Breast epithelium (tissue), 4 donors: ENCODE results near the gene PARK7. TPM values are rescaled to one million over a fixed set of nuclear protein-coding genes. Genes with fewer than 3 reads are reported as not detected.

Experiments used
- DNase-seq, 2 donors: peaks; one replicate each; pipeline ENCODE4 v3.0.0-alpha.2; 2019; ENCODE audit warnings: low spot score in 2 of 2
- H3K27ac ChIP-seq, 2 donors: fragments of 200-600 bp; sonication (generic) in 1 of 2; one replicate each; pipeline ENCODE4 v1.5.1; 2016 to 2019; ENCODE audit warnings: mild to moderate bottlenecking in 1 of 2
- H3K27me3 ChIP-seq, 2 donors: fragments of 200-600 bp; sonication (generic) in 1 of 2; one replicate each; pipeline versions ENCODE4 v1.5.1 to v1.6.0; 2017 to 2019; ENCODE audit warnings: control low read depth in 1 of 2, mild to moderate bottlenecking in 1 of 2
- H3K36me3 ChIP-seq: fragments of 200-600 bp; one replicate; pipeline ENCODE4 v1.5.1; 2019
- H3K4me1 ChIP-seq, 2 donors: fragments of 200-600 bp; sonication (generic); one replicate each; pipeline ENCODE4 v1.5.1; 2016 to 2019; ENCODE audit warnings: control low read depth in 1 of 2
- H3K4me3 ChIP-seq, 3 donors: fragments of 200-600 bp; sonication (generic); 1 replicate in 2 of 3; 2 replicates in 1 of 3; pipeline ENCODE4 v1.5.1; 2016 to 2019; ENCODE audit warnings: mild to moderate bottlenecking in 3 of 3, moderate library complexity in 2 of 3
- H3K9me3 ChIP-seq, 2 donors: fragments of 200-600 bp; sonication (generic) in 1 of 2; one replicate each; pipeline ENCODE4 v1.5.1; 2016 to 2019; ENCODE audit warnings: control low read depth in 1 of 2
- POLR2A ChIP-seq: fragments of 450-650 bp; IDR thresholded peaks from one replicate; pipeline ENCODE4 v1.6.1; 2016; ENCODE audit warnings: antibody characterized with exemption, mild to moderate bottlenecking, moderate library complexity
- POLR2AphosphoS5 ChIP-seq, 3 donors: sonication (generic); formaldehyde crosslinking; IDR thresholded peaks; one replicate each; pipeline ENCODE4 v1.6.1; 2017; ENCODE audit warnings: antibody characterized with exemption in 3 of 3
- intact Hi-C: fragments of 100-400 bp; cut with DNase I; formaldehyde crosslinking; loops from one replicate; pipeline ENCODE4 v1.15.1; 2023; ENCODE audit warnings: low total_unique reads
- total RNA-seq, 3 donors: library from RNA; depleted of rRNA; stranded (reverse); fragments of >200 nt; gene quantifications; one replicate each; pipeline ENCODE4 v1.1.0, GENCODE V29; 2016
- TF ChIP-seq, protein P1 (sequence below), 3 donors: fragments of 450-650 bp; IDR thresholded peaks; one replicate each; pipeline ENCODE4 v1.5.1; 2016 to 2017; ENCODE audit warnings: antibody characterized with exemption in 3 of 3, mild to moderate bottlenecking in 3 of 3, moderate library complexity in 3 of 3

The PARK7 gene
- total RNA-seq, 3 donors from 2014 or later = 205 to 227 (median 213) TPM

DNA sequence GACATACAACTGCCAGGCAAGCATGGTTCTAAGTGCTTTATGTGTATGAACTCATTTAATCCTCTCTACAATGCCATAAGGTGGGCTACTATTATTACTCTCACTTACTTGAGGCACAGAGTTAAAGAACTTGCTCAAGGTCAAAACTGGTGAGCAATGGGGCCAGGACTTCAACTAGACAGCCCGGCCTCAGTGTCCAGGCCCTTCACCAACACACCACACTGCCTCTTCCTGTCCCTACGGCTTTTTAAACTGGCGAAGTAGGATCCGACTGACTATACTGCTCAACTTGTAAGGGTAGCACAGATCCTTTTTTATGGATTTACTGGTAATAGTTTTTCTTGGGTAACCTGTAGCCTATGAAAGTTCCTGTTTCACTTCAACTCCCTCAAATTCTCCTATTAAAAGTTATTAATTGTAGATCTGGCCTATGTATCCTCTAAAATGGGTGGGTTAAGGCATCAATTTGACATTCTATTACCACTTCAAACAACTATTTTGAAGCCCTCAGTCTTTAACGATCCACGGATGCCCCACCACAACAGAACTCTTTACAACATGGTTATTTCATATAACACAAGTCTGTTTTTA lies 60.3 kb downstream of the PARK7 start:
- TF ChIP-seq POLR2AphosphoS5 (IDR thresholded peaks at IDR 0.05) (no peak), POLR2A (peak; percentile 8)
- TF ChIP-seq, protein P1, sequence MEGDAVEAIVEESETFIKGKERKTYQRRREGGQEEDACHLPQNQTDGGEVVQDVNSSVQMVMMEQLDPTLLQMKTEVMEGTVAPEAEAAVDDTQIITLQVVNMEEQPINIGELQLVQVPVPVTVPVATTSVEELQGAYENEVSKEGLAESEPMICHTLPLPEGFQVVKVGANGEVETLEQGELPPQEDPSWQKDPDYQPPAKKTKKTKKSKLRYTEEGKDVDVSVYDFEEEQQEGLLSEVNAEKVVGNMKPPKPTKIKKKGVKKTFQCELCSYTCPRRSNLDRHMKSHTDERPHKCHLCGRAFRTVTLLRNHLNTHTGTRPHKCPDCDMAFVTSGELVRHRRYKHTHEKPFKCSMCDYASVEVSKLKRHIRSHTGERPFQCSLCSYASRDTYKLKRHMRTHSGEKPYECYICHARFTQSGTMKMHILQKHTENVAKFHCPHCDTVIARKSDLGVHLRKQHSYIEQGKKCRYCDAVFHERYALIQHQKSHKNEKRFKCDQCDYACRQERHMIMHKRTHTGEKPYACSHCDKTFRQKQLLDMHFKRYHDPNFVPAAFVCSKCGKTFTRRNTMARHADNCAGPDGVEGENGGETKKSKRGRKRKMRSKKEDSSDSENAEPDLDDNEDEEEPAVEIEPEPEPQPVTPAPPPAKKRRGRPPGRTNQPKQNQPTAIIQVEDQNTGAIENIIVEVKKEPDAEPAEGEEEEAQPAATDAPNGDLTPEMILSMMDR (IDR thresholded peaks at IDR 0.05) = no peak
- H3K27me3 ChIP-seq = no peaks in the 10 kb centered on the region
- H3K9me3 ChIP-seq = no peaks in the 10 kb centered on the region
- no peak for DNase-seq
- peak overlapping the region; percentile 91 to 94 (median 94) for H3K4me3 ChIP-seq
- no peaks in the 10 kb centered on the region for H3K36me3 ChIP-seq
- no peaks in the 10 kb centered on the region for H3K4me1 ChIP-seq
- intact Hi-C loops = no loop called here
- H3K27ac ChIP-seq = peak overlapping the region; percentile 97 to 98

DNA sequence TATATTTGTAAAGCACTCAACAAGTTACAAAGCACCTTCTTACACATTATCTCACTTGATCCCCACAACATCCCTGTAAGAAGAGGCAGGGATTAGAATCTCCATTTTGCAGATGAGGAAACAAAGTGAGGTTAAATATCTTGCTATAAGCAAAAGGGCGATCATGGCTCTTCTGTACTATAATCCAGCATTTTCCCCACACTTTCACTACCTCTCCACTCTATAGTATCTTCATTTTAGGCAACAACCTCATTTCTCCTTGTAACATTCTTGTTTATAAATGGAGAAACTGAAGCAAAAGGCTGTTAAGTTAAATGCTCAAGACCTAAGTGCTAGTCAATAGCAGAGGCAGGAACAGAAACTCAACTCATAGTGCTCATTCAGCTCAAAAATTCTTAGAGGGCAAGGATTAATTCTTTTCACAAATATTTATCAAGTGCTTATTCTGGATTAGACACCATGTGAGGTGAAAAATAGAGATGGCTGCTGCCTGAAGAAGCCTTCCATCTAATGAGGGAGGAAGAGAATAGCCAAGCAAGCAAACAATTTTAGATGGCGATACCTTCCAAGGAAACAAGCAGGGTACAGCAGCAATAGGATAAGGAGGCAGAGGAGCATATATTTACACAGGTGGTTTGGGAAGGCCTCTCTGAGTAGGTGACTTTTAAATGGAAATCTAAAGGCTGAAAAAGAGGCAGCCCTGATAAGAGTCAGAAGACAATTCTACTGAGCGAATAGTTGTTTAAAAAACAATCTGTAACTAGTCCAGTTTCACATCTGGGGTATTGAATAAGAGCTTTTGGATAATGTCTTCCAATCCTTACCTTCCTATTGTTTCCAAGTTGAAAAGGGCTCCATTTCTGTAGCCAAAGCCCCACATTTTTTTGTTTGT lies 61.1 kb downstream of the PARK7 start:
- TF ChIP-seq, protein P1 (IDR thresholded peaks at IDR 0.05) = no peak
- TF ChIP-seq POLR2AphosphoS5 (IDR thresholded peaks at IDR 0.05) = no peak
- no peak for TF ChIP-seq POLR2A
- intact Hi-C loops = no loop called here
- Histone ChIP-seq H3K4me3 (peak overlapping the region; percentile 91 to 94 (median 94)), H3K9me3 (no peaks in the 10 kb centered on the region), H3K27ac (peak overlapping the region; percentile 97 to 98), H3K36me3 (no peaks in the 10 kb centered on the region), H3K4me1 (no peaks in the 10 kb centered on the region), H3K27me3 (no peaks in the 10 kb centered on the region)
- DNase-seq = no peak

DNA sequence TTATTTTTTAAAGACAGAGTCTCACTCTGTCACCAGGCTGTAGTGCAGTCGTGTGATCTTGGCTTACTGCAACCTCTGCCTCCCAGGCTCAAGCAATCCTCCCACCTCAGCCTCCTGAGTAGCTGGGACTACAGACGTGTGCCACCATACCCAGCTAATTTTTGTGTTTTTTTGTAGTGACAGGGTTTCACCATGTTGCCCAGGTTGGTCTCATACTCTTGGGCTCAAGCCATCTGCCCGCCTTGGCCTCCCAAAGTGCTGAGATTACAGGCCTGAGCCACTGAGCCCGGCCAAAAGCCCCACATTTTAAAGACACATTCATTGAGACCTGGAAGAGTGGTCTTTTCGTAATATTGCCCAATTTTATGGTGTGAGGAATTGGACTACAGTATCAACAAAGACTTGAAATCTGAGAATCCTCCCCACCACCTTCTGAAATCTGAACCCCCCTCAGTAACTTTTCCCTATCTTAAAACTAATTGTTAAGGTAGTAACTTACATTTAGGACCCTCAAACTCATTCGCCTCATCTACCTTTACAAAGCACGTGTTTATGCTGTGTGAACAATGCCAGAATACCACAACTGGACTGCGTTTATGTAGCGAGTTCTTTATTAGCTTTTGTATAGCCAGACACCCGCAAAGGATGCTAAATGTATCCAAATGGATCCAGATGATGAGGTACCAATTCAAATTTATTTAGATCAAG lies 61.9 kb downstream of the PARK7 start:
- DNase-seq = no peak
- H3K4me1 ChIP-seq = no peaks in the 10 kb centered on the region
- intact Hi-C loops = no loop called here
- H3K4me3 ChIP-seq = peak overlapping the region; percentile 91 to 94 (median 94)
- H3K27me3 ChIP-seq = no peaks in the 10 kb centered on the region
- TF ChIP-seq POLR2AphosphoS5 (IDR thresholded peaks at IDR 0.05) (peak in 2 of 3 donors; percentile 5 to 33), POLR2A (no peak)
- TF ChIP-seq, protein P1 (IDR thresholded peaks at IDR 0.05) = no peak
- H3K27ac ChIP-seq = peak overlapping the region; percentile 97 to 98
- no peaks in the 10 kb centered on the region for H3K36me3 ChIP-seq
- no peaks in the 10 kb centered on the region for H3K9me3 ChIP-seq

DNA sequence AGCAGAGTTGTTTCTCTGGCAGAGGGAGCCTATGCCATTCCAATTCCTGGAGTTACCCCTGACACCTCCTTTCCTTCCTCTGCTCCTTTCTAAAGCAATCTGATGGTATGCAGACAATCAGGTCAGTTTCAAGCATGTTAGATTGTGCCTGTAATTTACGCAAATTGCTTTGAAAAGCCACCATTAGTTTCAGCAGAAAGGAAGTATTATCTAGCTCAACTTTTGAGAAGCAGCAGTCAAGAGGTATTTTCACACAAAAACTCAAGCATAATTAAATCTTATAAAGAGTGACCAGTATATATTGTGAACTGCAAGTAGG lies 62.4 kb downstream of the PARK7 start:
- intact Hi-C loops = no loop called here
- Histone ChIP-seq H3K4me1 (no peaks in the 10 kb centered on the region), H3K27ac (peak overlapping the region; percentile 97 to 98), H3K9me3 (no peaks in the 10 kb centered on the region), H3K36me3 (no peaks in the 10 kb centered on the region), H3K27me3 (no peaks in the 10 kb centered on the region), H3K4me3 (peak overlapping the region; percentile 91 to 94 (median 94))
- DNase-seq = no peak
- TF ChIP-seq, protein P1 (IDR thresholded peaks at IDR 0.05) = no peak
- no peak for TF ChIP-seq POLR2A
- TF ChIP-seq POLR2AphosphoS5 (IDR thresholded peaks at IDR 0.05) = no peak
